Loucy (cell line): ENCODE measurements around the gene TRPV3.

Source experiments
- CTCF ChIP-seq: fragments of 200-600 bp; sonication (generic); conservative IDR thresholded peaks from 2 replicates; pipeline ENCODE4 v1.5.1; 2014; ENCODE audit warnings: mild to moderate bottlenecking, antibody characterized with exemption, low read length
- EZH2phosphoT487 ChIP-seq: fragments of 200-600 bp; IDR thresholded peaks from 2 replicates; pipeline ENCODE4 v1.6.1; 2018; ENCODE audit warnings: antibody characterized with exemption, mild to moderate bottlenecking, moderate library complexity, borderline replicate concordance

- TF ChIP-seq CTCF, result no peak
- TF ChIP-seq EZH2phosphoT487, result no peak
These were observed 49.7 kb downstream of the TRPV3 start for GRCh38 chr17:3507869-3508268.
